GM18867 (cell line): Measurements from ENCODE around the gene VPS26B.
"Not testable (repeated sequence)": the region's sequence is repeated elsewhere in the genome, so short reads cannot be mapped to it uniquely, and the experiment has no call there.

Experiments
- ATAC-seq: cut with Tn5 transposase; IDR thresholded peaks from one replicate; pipeline ENCODE4 v1.9.1; 2021; ENCODE audit warnings: mild to moderate bottlenecking, moderate library complexity; ENCODE audit not compliant: unreplicated experiment

Gene VPS26B

DNA sequence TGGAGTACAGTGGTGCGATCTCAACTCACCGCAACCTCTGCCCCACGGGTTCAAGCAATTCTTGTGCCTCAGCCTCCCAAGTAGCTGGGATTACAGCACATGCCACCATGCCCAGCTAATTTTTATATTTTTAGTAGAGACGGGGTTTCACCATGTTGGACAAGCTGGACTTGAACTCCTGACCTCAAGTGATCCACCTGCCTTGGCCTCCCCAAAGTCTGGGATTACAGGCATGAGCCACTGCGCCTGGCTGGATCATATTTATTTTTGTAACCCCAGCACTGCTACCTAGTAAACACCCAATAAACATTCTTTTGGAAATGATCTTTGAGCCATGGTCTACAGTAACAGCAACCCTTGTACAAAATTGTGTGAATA lies 30.7 kb downstream of the VPS26B start:
- not testable (repeated sequence) for ATAC-seq

DNA sequence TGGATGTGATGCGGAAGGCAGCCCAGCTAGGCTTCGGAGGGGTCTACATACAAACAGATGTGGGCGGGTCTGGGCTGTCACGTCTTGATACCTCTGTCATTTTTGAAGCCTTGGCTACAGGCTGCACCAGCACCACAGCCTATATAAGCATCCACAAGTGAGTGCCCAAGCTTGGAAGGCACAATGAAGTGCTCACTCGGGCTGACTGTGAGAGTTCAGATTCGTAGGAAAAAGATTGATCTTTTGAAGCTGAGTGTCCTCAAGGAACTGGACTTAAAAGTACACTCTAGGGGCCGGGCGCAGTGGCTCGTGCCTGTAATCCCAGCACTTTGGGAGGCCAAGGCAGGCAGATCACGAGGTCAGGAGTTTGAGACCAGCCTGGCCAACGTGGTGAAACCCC lies 32.6 kb downstream of the VPS26B start:
- ATAC-seq, result no peak

DNA sequence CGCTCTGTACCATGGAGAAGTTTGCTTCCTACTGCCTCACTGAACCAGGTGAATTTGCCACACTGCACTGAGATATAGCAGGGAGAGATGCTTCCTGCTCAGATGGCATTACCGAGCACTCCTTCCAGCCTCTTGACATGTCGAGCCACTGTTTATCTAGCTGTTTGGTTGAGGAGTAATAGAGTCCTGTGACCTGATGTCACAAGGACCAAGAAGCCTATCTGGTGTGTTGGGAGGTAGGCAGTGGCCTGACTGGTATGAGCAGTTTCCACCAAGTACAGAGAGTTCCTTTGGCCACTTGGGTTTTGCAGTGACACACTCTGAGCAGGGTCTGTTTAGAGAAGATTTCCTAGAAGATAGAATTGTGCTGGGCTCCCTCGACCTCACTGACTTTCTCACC lies 34.1 kb downstream of the VPS26B start:
- ATAC-seq, result no peak

DNA sequence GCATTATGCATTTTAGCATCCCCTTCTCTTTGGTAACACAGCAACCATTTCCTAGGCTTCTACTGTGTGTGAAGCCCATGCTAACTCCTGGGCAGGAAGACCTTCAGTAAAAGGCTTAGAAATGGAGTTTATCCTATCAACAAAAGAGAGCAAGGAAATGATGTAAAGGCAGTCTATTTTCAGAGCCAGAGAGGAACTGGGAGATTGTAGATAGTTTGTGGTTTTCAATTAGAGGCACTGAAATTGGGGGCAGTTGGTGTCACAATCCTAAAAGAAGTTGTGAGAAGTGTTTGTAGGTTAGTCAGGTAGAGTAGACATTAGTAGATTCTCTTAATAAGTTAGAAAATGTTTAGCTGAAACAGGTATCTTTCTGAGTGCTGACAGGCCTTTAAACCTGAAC lies 36.0 kb downstream of the VPS26B start:
- ATAC-seq, result no peak

DNA sequence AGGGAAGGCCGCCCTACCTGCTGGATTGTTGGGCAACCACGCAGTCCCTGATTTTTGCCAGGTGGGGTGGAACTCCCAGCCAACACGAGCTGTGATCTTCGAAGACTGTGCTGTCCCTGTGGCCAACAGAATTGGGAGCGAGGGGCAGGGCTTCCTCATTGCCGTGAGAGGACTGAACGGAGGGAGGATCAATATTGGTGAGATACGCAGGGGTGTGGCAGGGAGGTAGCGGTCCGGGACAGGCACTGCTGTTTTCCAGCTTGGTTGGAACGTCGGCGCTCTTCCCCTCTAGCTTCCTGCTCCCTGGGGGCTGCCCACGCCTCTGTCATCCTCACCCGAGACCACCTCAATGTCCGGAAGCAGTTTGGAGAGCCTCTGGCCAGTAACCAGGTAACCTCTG lies 36.5 kb downstream of the VPS26B start:
- no peak for ATAC-seq

DNA sequence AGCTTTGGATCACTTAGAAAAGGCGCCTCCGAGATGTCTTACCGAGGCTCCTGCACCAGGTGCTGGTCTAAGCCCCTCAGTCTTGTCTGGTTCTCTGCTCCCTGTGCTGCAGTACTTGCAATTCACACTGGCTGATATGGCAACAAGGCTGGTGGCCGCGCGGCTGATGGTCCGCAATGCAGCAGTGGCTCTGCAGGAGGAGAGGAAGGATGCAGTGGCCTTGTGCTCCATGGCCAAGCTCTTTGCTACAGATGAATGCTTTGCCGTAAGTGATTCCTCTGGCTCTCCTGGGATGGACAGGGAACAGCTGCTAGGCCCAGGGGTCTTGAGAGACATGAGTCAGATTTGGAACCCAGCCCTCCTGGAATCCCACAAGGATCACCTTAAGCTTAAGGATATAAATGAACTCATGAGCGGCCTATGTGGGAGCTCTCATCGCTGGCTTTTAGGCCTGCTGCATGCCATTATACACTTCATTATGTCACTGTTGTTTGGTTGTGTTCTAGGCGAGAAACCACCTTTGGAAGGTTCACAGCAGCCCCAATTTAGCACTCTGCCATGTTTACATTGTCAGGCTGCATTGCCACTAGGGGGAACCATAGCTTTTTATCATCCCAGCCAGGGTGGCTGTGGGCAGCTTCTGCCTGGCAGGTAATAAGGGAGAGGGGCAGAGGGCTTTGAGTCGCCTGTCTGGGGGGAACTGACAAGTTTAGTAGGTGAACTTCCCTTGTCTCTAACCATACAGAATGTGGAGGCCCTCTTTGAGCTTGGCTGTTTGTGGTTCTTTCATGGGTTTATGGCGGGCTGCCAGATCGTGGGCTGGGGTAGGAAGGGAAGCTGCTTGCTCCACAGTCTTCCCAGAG lies 37.4 kb downstream of the VPS26B start:
- no peak for ATAC-seq

DNA sequence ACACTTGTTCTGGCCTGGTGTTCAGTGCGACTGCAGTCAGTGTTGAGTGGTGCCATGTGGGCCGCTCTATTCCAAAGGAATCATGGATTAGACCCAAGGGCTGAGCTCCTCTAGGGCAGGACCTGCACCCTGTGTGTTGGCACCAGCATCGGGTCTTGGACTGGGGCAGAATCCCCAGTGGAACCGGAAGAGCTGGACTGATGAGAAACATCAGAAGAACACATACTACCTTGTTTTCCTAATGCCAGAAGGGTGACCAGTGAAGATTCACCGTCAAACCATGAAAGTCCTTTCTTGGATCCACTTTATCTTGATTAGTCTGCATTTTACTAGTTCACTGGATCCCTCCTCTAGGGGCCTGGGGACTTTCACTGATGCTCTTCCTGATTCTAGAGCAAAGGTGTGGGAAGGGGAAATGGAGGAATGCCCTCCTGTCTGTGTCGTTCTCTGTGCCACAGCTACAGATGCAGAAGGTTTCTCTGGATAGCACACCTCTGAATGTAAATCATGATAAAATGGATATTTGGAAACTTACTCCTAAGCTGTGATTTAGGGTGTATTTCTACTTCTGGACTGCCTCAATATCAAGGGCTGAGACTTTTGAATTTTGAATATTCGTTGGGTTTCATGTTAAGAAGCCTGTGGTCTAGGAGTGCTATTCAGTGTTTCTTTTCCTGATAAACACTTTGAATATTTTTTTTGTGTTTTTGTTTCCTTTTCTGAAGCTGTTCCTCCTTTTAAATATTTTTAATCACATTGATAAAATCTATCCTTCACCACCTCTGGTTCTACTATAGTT lies 40.7 kb downstream of the VPS26B start:
- no peak for ATAC-seq

DNA sequence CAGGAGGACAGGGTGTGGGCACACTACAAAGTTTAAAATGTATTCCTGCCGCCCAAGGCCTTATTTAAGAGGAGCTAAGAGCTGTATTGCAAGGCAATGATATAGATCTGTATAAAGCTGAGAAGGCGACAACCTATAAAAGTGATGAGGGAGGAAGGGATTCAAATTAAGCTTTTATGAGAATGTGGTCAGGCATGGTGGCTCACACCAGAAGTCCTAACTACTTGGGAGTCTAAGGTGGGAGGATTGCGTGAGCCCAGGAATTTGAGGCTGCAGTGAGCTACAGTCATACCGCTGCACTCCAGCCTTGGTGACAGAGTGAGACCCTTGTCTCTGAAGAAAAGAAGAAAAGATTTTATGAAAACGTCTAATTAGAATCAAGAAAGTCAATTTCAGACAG lies 42.0 kb downstream of the VPS26B start:
- no peak for ATAC-seq

DNA sequence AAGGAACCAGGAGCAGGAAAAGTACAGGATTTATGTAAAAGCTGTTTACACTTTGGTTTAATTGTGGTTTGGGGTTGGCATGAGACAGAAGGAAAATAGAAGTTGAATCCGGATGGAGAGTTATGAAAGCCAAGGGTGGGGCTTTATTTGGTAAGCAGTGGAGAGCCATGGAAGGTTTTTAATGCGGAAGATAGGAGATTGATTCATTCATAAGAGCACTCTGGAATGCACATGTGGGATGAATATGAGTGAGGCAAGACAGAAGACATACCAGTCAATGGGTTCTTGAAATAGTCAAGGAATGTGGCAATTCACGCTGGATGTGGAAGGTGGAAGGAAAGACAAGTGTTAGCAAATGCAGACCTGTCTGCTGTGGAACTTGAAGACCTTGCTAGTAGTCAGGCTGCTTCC lies 42.4 kb downstream of the VPS26B start:
- no peak for ATAC-seq

DNA sequence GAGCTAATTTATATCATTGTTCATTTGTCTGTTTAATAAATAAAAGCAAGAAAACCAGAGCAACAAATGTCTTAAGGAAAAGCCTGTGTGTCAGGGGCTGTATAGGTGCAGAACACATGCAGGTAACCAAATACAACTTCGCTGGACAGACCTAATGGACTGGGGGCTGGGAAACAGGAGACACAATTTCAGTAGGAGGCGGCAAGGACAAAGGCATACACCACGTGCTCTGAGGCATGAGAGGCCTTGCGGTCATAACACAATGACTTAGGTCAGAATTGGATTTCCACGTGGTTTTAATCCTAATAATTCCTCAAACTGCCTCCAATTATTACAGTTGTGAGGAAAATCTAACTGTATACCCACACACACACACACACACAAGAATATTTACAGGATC lies 43.0 kb downstream of the VPS26B start:
- no peak for ATAC-seq

DNA sequence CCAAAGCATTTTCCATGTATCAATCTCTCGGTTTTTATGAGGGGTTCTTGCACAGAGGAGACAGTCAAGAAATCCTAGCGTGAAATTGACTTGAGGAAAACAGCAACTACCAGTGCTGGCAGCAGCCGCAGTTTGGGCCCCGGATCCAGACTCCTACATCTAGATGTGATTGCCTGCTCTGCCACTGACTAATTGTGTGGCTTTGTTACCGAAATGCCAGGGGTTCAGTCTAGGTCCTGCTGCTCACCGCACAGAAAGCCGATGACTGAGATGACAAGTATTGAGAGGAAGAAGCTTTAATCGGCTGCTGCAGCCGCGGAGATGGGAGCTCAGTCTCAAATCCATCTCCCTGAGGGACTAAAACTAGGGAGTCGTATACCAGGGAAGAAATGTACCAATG lies 43.5 kb downstream of the VPS26B start:
- no peak for ATAC-seq

DNA sequence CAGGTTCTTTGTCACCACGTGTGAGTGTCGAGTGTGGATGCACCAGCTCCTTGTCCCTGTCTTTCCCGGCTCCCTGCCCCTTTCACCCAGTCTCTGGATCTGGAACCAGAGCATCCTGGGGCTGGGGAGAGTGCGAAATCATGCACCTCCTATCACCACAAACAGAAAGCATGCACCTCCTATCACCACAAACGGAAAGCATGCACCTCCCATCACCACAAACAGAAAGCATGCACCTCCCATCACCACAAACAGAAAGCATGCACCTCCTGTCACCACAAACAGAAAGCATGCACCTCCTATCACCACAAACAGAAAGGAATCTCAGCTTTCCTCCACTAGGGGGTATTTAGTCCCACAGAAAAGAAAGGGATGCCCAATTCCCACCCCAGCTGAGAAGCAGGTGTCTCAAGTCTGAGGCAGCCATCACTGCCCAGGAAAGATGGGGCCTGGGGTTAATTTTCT lies 45.8 kb downstream of the VPS26B start:
- no peak for ATAC-seq

DNA sequence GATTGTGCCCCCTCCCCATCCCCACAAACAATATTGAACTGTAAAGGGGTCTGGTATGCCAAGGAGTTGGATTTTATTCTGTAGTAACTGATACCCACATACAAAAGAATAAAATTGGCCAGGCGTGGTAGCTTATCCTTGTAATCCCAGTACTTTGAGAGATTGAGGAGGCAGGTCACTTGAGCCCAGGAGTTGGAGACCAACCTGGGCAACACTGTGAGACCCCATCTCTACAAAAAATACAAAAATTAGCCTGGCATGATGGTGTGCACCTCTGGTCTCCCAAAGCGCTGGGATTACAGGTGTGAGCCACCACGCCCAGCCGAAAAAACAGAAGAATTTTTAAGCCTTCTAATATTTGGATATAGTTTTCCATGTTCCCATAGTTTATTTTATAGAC lies 47.5 kb downstream of the VPS26B start:
- no peak for ATAC-seq

DNA sequence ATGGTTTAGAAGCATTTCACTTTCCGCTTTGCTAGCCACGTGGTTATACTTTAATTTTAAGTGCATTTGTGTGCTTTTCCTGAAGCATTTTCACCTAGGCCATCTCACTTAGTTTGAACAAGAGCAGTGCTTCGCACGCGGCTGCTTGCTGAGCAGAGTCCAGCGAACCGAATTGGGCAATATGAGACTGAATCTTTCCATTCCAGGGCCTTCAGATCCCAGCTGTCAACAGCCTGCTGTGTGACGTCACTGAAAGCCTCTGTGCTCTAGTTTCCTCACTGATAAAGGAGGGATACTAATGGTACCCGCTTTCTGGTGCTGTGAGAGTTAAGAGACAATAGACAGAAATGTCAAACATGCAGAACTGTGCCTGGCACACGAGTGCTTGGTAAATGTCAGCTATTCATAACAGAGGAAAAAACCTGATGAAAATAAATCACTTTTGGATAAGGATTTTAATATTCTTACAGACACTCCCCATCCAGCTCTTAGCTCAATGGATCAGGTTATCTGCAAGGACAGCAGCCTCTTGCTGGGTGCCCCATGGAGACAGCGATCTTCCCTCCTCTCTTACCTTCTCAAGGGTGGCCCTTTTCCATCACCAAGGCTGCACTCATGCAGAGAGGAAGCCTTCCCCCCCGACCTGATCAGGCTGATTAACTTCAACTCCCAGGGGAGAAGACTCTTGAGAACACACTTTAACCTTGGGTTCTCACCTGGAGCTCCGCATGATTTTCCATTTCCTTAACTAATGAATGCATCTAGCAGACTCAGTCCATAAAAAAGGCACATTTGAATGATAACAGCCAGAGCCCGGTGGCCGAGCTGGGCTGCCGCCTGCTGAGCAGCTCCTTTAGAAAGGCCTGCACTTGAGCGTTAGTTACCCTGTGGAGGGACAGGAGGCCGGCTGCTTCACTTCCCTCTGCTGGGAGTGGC lies 48.2 kb downstream of the VPS26B start:
- no peak for ATAC-seq

DNA sequence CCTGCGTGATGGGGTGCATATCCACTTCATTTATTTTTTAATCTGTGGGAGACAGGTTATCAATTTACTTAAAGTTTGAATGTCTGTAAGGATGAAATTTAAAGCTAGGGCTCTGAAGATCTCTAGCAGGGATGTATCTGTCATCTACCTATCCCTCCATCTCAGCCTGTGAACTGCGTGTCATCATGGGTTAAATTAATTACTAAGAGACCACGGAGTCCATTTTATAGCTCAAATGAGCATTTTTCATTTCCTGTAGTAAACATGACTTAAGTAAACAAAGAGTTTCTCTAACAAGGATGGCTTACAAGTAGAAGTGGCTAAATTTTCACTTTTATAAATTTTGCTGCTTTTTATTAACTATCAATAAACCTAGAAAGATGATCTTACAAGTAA lies 48.8 kb downstream of the VPS26B start:
- no peak for ATAC-seq

DNA sequence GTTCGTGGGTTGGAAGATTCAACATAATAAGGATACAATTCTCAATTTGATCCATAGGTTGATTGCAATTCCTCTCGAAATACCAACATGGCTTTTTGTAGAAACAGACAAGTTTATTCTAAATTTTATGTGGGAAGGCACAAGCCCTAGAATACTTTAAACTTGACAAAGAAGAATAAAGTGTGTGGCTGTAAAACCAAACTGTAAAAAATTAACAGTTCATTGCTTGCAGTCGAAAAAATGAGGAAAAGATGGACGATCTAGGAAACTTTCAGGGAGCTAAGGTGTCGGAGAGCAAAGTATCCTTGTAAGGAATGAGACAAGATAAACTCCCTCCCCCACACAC lies 50.7 kb downstream of the VPS26B start:
- no peak for ATAC-seq

DNA sequence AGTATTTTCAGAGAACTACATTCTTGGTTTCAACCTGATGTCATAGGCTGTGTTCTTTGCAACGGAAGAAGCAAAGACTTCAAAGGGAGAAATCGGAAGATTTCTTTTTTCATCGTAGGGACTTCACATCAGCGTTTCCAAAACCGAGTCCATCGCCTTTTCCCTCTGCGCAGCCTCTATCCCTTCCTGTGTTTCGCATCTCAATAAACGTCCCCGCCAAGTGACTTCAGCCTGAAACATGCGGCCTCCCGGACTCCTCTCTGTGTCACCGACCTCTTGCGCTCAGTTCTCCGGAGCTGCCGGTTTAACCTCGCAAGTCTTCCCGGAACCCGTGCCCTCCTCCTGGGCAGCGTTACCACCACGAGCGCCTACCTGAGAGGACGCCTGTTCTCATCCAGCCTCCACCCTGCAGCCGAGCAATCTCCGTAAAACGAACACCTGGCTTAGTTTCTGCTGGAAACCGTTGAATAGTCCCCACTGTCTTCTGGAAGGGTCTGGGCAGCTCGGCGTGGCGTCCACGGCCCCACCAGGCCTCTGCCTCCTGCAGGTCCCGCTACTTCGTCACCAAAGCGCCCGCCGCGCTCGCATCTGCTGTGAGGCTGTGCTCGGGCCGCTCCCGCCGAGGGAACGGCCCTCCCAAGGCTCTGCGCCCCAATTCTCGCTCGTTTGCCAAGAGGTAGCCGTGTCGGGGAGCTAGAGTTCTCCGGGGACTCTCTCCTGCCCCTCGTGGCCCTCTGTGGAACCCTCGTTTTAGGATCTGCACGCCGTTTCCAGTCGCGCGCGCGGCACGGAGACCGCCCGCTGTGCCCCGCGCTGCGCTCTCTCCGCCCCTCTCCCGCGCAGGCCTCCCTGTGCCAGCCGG lies 51.3 kb downstream of the VPS26B start, which contains the start of gene GLB1L3:
GLB1L3 (plus strand) TSS at position 846 of the 862 bp plus-strand sequence. CDS start 362 bp downstream, outside the sequence.
- peak; percentile 86 for ATAC-seq

DNA sequence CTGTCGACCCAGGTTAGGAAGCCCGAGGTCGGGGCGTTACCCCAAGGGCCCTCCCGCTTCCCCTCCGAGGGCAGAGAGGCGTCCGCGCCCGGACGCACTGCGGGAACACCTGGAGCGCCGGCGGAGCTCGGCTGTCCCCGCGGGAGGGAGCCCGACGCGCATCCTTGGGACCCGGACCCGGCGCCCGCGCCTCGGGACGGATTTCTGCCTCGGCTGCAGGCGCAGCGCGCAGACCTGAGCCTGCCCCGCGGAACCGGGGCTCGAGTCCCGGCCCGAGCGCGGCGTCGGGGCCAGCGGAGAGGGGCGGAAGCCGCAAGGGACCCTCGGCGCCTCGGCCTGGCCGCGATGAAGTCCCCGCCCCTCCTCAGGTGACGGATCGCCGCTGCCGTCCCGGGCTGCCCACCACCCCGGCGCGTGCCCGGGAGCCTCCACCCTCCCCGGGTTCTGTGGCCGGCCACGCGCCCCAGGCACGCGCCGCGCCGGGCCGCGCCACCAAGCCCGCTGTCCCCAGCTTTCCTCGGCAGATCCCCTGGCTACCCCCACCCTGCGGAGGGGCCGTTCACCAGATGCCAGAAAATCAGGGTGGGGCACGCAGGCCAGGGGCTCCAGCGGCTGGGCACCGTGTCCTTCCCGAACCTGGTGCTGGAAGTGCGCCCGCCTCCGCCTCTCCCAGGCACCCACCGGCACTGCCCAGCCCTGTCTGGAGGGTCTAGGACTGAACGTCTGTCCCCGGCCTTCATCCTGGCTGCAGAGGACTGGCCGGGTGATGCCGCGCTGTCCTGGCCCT lies 52.1 kb downstream of the VPS26B start:
- ATAC-seq, result no peak
